Activated CD4-positive, alpha-beta T cell treated with anti-CD3 and anti-CD28 coated beads for 24 hours (primary cell): Measurements from ENCODE around the gene TTC13.

Source experiments
- DNase-seq, 2 donors: peaks; one replicate each; pipeline ENCODE4 v3.0.0-alpha.2; 2020; ENCODE audit warnings: low read depth in 2 of 2

The TTC13 gene

DNA sequence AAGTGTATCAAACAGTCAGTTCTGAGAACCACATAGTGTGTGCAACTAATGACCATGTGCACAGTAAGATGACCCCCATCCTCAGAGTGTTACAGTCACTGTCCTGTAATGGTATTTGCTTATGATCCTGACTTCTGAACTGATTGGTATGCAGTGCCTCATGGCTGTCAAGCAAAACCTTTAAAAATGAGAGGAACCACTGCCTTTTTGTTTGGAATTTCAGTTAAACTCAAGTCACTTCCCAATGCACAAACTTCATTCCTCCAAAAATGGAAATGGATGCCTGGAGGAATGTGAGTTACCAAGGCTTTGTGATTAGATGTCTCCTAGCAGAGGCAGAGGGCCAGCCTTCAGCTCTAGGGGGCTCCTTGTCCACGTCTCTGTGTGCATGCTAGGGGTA is 120.8 kb downstream of the TTC13 start:
- DNase-seq, result no peak

DNA sequence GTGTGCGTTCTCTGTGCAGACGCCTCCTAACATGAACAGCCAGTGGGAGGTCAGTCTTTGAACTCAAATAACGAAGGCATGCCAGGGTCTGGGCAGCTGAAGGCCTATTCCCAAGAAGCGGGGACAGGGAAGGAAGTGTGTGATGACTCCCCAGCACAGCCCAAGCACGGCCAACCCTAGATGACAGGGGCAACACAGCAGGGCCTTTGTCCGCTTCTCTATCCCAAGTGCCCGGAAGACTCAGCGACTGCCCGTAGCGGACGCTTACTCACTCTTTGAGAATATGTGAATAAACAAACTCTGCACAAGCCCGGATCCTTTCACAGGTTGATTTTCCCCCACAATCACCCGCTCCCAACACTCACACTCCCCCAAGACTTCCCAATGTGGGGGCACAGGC is 121.6 kb downstream of the TTC13 start:
- DNase-seq, result no peak
